Psoas muscle (tissue), 8 donors: ENCODE results near the gene HCFC2. TPM values are rescaled to one million over a fixed set of nuclear protein-coding genes. Genes with fewer than 3 reads are reported as not detected.

Experiments
- ATAC-seq, 4 donors: fragments of 200-7000 bp; cut with Tn5 transposase; one replicate each; pipeline ENCODE4 v1.9.1; 2020; ENCODE audit warnings: moderate library complexity in 3 of 4, mild to moderate bottlenecking in 2 of 4
- DNase-seq, 2 donors: peaks; one replicate each; pipeline ENCODE4 v3.0.0-alpha.2; 2020
- H3K27ac ChIP-seq: fragments of 200-600 bp; one replicate; pipeline ENCODE4 v1.8.0; 2022
- H3K27me3 ChIP-seq, 3 donors: fragments of 200-600 bp in 1 of 3; one replicate each; pipeline versions ENCODE4 v1.6.1 to v1.8.0; 2013 to 2022; ENCODE audit warnings: low read length in 2 of 3, mild to moderate bottlenecking in 2 of 3, moderate library complexity in 1 of 3; ENCODE audit not compliant: insufficient read depth in 3 of 3
- H3K36me3 ChIP-seq, 2 donors: fragments of 200-600 bp in 1 of 2; one replicate each; pipeline versions ENCODE4 v1.6.1 to v1.8.0; 2013 to 2022; ENCODE audit warnings: low read depth in 1 of 2, mild to moderate bottlenecking in 1 of 2, moderate library complexity in 1 of 2; ENCODE audit not compliant: insufficient read depth in 1 of 2
- H3K4me1 ChIP-seq: fragments of 200-600 bp; one replicate; pipeline ENCODE4 v1.8.0; 2022
- H3K4me3 ChIP-seq: fragments of 200-600 bp; one replicate; pipeline ENCODE4 v1.8.0; 2022; ENCODE audit warnings: mild to moderate bottlenecking
- H3K9me3 ChIP-seq: fragments of 200-600 bp; one replicate; pipeline ENCODE4 v1.8.0; 2022
- WGBS, 3 donors: extraction: QIAGEN DNeasy Blood & Tissue Kit; methylation state at CpG; one replicate each; pipeline versions ENCODE4 v1.1.6 to v1.1.7; 2013; 5-methylcytosine and 5-hydroxymethylcytosine counted together
- intact Hi-C, 2 donors: fragments of 100-400 bp; cut with DNase I; formaldehyde crosslinking; loops; one replicate each; pipeline versions ENCODE4 v1.11.0 to v1.14.2; 2022
- polyA plus RNA-seq, 3 donors: library from polyadenylated mRNA; stranded (reverse); fragments of 200-250 nt; gene quantifications; one replicate each; pipeline ENCODE4 v1.2.3, GENCODE V29; 2013
- total RNA-seq, 4 donors: library from RNA; stranded (reverse); fragmentation: NEBNext Ultra II Directional in 2 of 4; extraction: Animal tissue kit (Norgen Biotek cat#: 25700) in 2 of 4; gene quantifications; one replicate each; pipeline versions ENCODE4 v1.2.1 to v1.2.4, GENCODE V29; 2021 to 2023
- TF ChIP-seq, protein P1 (sequence below): fragments of 200-600 bp; IDR thresholded peaks from one replicate; pipeline ENCODE4 v1.8.0; 2022; ENCODE audit warnings: antibody characterized with exemption
- donor health status: healthy with polysubstance abuse.
- donor health status: DM: no; HTN: no; CAD: no; lungs with moderate emphysema.
- donor health status: Bipolar disorder and iron deficiency.
- donor health status: healthy.
- donor health status: DM: yes; HTN: yes; CAD: no.
- donor health status: DM: no; HTN: no; CAD: no.
- donor health status: DM: no; HTN: no; CAD: no.
- donor health status: DM: yes; HTN: yes; CAD: no.

The HCFC2 gene
- total and polyA plus RNA-seq, 7 donors, result 10.1 to 27.8 (median 22.8) TPM

DNA sequence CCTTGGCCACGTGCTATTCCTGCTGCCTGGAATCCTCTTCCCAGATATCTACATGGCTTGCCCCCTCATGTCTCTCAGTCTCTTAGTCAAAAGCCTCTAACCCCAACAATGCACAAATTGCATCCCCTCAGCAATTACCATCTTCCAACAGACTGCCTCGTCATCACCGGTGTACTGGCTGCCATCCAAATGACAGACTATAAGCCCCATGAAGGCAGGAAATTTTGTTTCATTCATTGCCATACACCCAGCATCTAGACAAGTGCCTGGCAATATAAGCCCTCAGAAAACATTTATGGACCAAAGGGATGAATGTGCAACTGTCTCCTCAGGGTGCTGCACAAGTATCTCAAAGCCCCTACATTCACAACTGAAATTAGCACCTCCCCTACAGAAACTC, 20.2 kb upstream of the HCFC2 start:
- ATAC-seq, result no peak

DNA sequence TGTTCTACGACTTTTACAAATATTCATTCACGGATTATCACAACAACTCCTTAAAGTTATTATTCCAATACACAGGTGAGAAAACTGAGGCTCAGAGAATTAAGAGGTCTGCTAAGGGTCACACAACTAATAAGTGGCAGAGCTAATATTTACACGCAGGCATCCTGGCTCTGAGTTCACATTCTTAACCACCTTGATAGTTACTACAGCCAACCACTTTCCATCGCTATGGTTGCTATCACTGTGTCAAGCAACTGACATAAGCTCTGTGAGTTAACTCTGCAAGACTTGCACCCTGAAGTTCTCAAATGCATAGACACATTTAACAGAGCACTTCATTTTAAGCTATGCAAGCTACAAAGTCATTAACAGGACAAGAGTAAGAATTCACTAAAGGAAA, 18.0 kb upstream of the HCFC2 start:
- TF ChIP-seq, protein P1, sequence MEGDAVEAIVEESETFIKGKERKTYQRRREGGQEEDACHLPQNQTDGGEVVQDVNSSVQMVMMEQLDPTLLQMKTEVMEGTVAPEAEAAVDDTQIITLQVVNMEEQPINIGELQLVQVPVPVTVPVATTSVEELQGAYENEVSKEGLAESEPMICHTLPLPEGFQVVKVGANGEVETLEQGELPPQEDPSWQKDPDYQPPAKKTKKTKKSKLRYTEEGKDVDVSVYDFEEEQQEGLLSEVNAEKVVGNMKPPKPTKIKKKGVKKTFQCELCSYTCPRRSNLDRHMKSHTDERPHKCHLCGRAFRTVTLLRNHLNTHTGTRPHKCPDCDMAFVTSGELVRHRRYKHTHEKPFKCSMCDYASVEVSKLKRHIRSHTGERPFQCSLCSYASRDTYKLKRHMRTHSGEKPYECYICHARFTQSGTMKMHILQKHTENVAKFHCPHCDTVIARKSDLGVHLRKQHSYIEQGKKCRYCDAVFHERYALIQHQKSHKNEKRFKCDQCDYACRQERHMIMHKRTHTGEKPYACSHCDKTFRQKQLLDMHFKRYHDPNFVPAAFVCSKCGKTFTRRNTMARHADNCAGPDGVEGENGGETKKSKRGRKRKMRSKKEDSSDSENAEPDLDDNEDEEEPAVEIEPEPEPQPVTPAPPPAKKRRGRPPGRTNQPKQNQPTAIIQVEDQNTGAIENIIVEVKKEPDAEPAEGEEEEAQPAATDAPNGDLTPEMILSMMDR, result no peak
- H3K36me3 ChIP-seq, result no peaks in the 10 kb centered on the region
- H3K4me1 ChIP-seq, result peaks cover 12% of the 10 kb centered on the region
- peaks cover 0 to 16% (median 0%) of the 10 kb centered on the region in 3 donors for H3K27me3 ChIP-seq
- H3K4me3 ChIP-seq, result no peak overlapping the region
- H3K27ac ChIP-seq, result no peak overlapping the region
- H3K9me3 ChIP-seq, result no peaks in the 10 kb centered on the region
- ATAC-seq (no peak), DNase-seq (no peak)
- WGBS, 3 donors, result 86 to 91% (median 90%) methylated on average over 4 of the region's 4 CpGs
- intact Hi-C loops, result no loop called here

More for the DNA sequence above, 20.2 kb upstream of the HCFC2 start:
- 75 to 88% (median 80%) methylated on average over 3 of the region's 3 CpGs for WGBS, 3 donors
- no peaks in the 10 kb centered on the region for H3K9me3 ChIP-seq
- no peak overlapping the region for H3K4me3 ChIP-seq
- no peak for DNase-seq
- intact Hi-C loops, result no loop called here
- H3K27me3 ChIP-seq, result peaks cover 0 to 5% (median 0%) of the 10 kb centered on the region in 3 donors
- H3K4me1 ChIP-seq, result peaks cover 4% of the 10 kb centered on the region
- TF ChIP-seq, protein P1, result no peak
- no peaks in the 10 kb centered on the region for H3K36me3 ChIP-seq
- no peak overlapping the region for H3K27ac ChIP-seq

DNA sequence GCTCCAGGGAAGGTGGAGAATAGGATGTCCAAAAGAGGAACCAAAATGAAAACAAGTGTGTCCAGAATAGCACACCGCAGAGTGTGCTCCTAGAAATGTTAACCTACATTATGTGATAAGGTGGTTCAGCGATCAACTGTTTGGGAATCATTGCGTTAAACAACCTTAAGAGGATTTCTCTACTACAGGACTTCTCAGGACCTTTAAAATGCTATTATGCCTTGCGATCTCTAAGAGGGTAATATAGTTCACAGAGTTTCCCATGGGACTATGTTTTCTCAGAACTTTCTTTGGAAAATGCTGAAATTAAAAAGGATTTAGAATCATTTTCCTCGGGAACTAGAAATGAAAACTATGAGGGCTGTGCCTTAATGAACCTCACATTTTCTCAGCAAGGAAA, 16.2 kb upstream of the HCFC2 start:
- H3K27ac ChIP-seq, result no peak overlapping the region
- H3K9me3 ChIP-seq, result no peaks in the 10 kb centered on the region
- peaks cover 0 to 21% (median 0%) of the 10 kb centered on the region in 3 donors for H3K27me3 ChIP-seq
- intact Hi-C loops, result no loop called here
- no peak for DNase-seq
- H3K36me3 ChIP-seq, result no peaks in the 10 kb centered on the region
- H3K4me3 ChIP-seq, result no peak overlapping the region
- TF ChIP-seq, protein P1, result no peak
- peaks cover 12% of the 10 kb centered on the region for H3K4me1 ChIP-seq
- no peak for ATAC-seq
- WGBS, 3 donors, result 69 to 79% (median 78%) methylated on average over 5 of the region's 5 CpGs

DNA sequence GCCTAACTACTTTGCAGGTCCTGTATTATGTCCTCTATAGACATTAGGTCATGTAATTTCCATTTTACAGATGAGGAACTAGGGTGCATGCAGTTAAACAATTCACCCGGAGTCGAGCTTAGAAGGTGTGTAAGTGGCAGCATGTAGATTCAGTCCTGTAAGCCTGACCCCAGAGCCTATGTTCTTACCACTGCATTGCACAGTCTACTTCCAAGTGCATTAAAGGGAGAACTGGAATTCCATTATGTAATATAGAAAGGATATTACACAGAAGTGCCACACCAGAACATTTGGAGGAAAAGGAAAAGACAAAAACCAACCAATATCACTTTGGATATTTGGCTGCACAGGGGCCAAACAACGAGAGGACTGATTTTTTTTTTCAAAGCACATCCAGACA, 15.5 kb upstream of the HCFC2 start:
- TF ChIP-seq, protein P1, result no peak
- peaks cover 0 to 21% (median 0%) of the 10 kb centered on the region in 3 donors for H3K27me3 ChIP-seq
- intact Hi-C loops, result no loop called here
- ATAC-seq (no peak), DNase-seq (no peak)
- no peaks in the 10 kb centered on the region for H3K36me3 ChIP-seq
- 47 to 67% (median 59%) methylated on average over 3 of the region's 3 CpGs for WGBS, 3 donors
- peaks cover 12% of the 10 kb centered on the region for H3K4me1 ChIP-seq
- no peak overlapping the region for H3K27ac ChIP-seq
- no peaks in the 10 kb centered on the region for H3K9me3 ChIP-seq
- peak overlapping the region; percentile 64 for H3K4me3 ChIP-seq

DNA sequence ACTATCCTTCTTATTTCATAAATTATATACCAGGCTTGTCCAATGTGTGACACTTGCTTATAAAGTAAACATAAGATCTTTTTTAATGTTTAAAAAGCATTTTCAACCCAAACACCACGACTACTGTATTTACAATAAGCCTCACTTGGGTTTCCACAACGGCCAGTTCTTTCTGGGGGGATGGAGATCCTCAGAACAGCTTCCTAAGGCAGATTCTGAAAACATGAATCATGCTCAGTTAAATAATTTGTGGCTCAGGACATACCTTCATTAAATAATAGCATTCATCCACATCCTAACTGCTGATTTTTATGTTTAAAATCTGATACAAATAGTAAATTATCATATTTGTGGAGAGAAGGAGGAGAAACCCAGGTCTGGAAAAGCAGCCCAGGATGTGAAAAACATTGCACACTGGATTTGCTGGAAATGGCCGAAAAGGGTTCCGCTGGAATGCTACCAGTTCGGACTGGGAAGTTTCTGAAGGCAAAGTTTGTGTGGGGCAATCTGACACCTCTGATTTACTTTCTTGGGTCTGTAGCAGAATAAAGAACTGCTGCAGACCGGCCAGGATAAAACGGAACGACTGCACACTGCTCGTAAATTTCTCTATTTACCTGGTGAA, 14.9 kb upstream of the HCFC2 start:
- no peak for ATAC-seq
- intact Hi-C loops, result no loop called here
- H3K9me3 ChIP-seq, result no peaks in the 10 kb centered on the region
- peaks cover 0 to 21% (median 0%) of the 10 kb centered on the region in 3 donors for H3K27me3 ChIP-seq
- DNase-seq, result no peak
- H3K4me3 ChIP-seq, result peak overlapping the region; percentile 64
- H3K4me1 ChIP-seq, result peaks cover 12% of the 10 kb centered on the region
- TF ChIP-seq, protein P1, result no peak
- 17 to 23% (median 21%) methylated on average over 9 of the region's 9 CpGs for WGBS, 3 donors
- no peaks in the 10 kb centered on the region for H3K36me3 ChIP-seq
- no peak overlapping the region for H3K27ac ChIP-seq
